Suprapubic skin (tissue), 4 donors: ENCODE measurements around the gene DAAM2. TPM values are rescaled to one million over a fixed set of nuclear protein-coding genes. Genes with fewer than 3 reads are reported as not detected.

Experiments used
- DNase-seq, 2 donors: peaks; one replicate each; pipeline ENCODE4 v3.0.0-alpha.2; 2019; ENCODE audit warnings: low spot score in 2 of 2
- H3K27ac ChIP-seq: fragments of 200-600 bp; sonication (generic); one replicate; pipeline ENCODE4 v1.5.1; 2019
- H3K27me3 ChIP-seq: fragments of 200-600 bp; sonication (generic); one replicate; pipeline ENCODE4 v1.5.1; 2019
- H3K36me3 ChIP-seq: fragments of 200-600 bp; sonication (generic); one replicate; pipeline ENCODE4 v1.5.1; 2019
- H3K4me1 ChIP-seq: fragments of 200-600 bp; sonication (generic); one replicate; pipeline ENCODE4 v1.5.1; 2019
- H3K4me3 ChIP-seq: fragments of 200-600 bp; sonication (generic); one replicate; pipeline ENCODE4 v1.5.1; 2019; ENCODE audit warnings: mild to moderate bottlenecking
- H3K9me3 ChIP-seq: fragments of 200-600 bp; sonication (generic); one replicate; pipeline ENCODE4 v1.5.1; 2019
- CTCF ChIP-seq, 2 donors: fragments of 200-600 bp in 1 of 2; fragments of 450-650 bp in 1 of 2; sonication (generic) in 1 of 2; IDR thresholded peaks; one replicate each; pipeline ENCODE4 v1.5.1; 2016 to 2019; ENCODE audit warnings: antibody characterized with exemption in 2 of 2, mild to moderate bottlenecking in 1 of 2, moderate library complexity in 1 of 2
- EP300 ChIP-seq: sonication (generic); formaldehyde crosslinking; IDR thresholded peaks from one replicate; pipeline ENCODE4 v1.6.1; 2017; ENCODE audit warnings: antibody characterized with exemption
- POLR2A ChIP-seq, 2 donors: fragments of 450-650 bp; IDR thresholded peaks; one replicate each; pipeline ENCODE4 v1.6.1; 2017; ENCODE audit warnings: antibody characterized with exemption in 2 of 2, mild to moderate bottlenecking in 2 of 2, moderate library complexity in 2 of 2
- POLR2AphosphoS5 ChIP-seq, 3 donors: sonication (generic); formaldehyde crosslinking; IDR thresholded peaks; one replicate each; pipeline ENCODE4 v1.6.1; 2017; ENCODE audit warnings: antibody characterized with exemption in 3 of 3
- WGBS: methylation state at CpG from one replicate; pipeline ENCODE4 v1.1.5; 2018; 5-methylcytosine and 5-hydroxymethylcytosine counted together
- total RNA-seq, 4 donors: library from RNA; depleted of rRNA; stranded (reverse); fragments of >200 nt; gene quantifications; one replicate each; pipeline ENCODE4 v1.1.0, GENCODE V29; 2016

The DAAM2 gene
- total RNA-seq, 4 donors from 2014 or later: 4.7 to 17.6 (median 9.9) TPM

DNA sequence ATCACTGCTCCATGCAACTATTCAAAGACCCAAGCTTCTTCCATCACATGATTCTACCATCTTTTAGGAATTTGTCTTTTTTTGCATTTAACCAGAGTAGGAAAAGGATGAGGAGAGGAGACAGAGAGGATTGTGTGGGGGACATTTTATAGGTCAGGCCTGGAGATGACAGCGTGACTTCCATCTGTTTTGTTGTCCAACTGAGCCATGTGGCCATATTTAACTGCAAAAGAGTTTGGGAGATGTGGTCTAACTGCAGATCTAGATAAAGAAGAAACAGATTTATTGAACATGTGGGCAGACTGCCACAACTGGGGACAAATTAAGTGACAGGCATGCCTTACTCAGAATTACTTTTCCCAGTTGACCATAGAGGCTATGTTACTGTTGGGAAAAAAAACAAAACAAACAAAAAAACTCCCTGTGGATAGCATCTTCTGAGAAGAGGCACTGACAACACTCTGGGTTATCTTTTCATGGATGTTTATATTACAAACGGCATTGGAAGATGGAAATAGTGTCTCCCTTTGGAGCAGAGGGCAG lies 161.0 kb downstream of the DAAM2 start:
- Histone ChIP-seq H3K27me3 (no peaks in the 10 kb centered on the region), H3K9me3 (no peaks in the 10 kb centered on the region), H3K36me3 (no peaks in the 10 kb centered on the region), H3K4me3 (no peak overlapping the region), H3K27ac (no peak overlapping the region), H3K4me1 (peaks cover 8% of the 10 kb centered on the region)
- no peak for TF ChIP-seq POLR2A (IDR thresholded peaks at IDR 0.05)
- TF ChIP-seq POLR2AphosphoS5 (IDR thresholded peaks at IDR 0.05): no peak
- TF ChIP-seq EP300: no peak
- TF ChIP-seq CTCF (IDR thresholded peaks at IDR 0.05): no peak
- 74% methylated on average over 2 of the region's 2 CpGs for WGBS
- DNase-seq: no peak

Other genes starting within 250 kb of the DAAM2 start
- 1 to 10 TPM in 1 of 4 donors, under 1 TPM in 1, not detected in 2; 0.18 to 1.1 TPM for gene KIF6, start 67.0 kb upstream of the DAAM2 start, total RNA-seq
- gene MOCS1, start 142.1 kb downstream of the DAAM2 start, total RNA-seq: 10 to 100 TPM in 2 of 4 donors, 1 to 10 TPM in 2; 4.2 to 13.8 (median 10.2) TPM